ENCODE results near the gene CLEC10A. TPM values are rescaled to one million over a fixed set of nuclear protein-coding genes. Genes with fewer than 3 reads are reported as not detected.

Gene CLEC10A
- total RNA-seq, 1 experiment from 2014 or later = not detected

GRCh38 chr17:7119314-7119713 is 39.3 kb upstream of the CLEC10A start:
- ChIA-PET CTCF (no interaction called here), POLR2A (no interaction called here)
- Histone ChIP-seq H3K27ac (ENCODE audit: low read length) (no peak overlapping the region), H3K36me3 (ENCODE audit: control insufficient read depth, insufficient read depth, low read length) (no peaks in the 10 kb centered on the region), H3K4me3 (ENCODE audit: low read depth in 2 of 2, low read length in 2 of 2) (no peak overlapping the region), H3K27me3 (ENCODE audit: control insufficient read depth, insufficient read depth, low read length) (no peaks in the 10 kb centered on the region), H3K4me1 (ENCODE audit: control insufficient read depth, insufficient read depth, low read length) (no peaks in the 10 kb centered on the region), H3K9me3 (ENCODE audit: control insufficient read depth, insufficient read depth, low read depth, low read length) (no peaks in the 10 kb centered on the region)
- ATAC-seq (no peak), DNase-seq (ENCODE audit: low read depth, low spot score) (no peak)
- intact Hi-C loops (cut with micrococcal nuclease; ENCODE audit: unreplicated experiment) = no loop called here
- BruUV-seq (replicated peaks) = no TSS peak
- in situ Hi-C loops (cut with HindIII; ENCODE audit: low pct_unique_long_range_greater_than_20kb, low sequenced_read_pairs) = no loop called here
- TF ChIP-seq SIN3A (IDR thresholded peaks at IDR 0.05; ENCODE audit: borderline replicate concordance, insufficient read depth, low read depth, low read length) = no peak
- no peak for TF ChIP-seq REST (IDR thresholded peaks at IDR 0.05; ENCODE audit: insufficient read depth in 1 of 2, low read depth in 2 of 2, low read length in 1 of 2)
- TF ChIP-seq CTCF (IDR thresholded peaks at IDR 0.05) = no peak
- no peak for TF ChIP-seq POLR2AphosphoS5 (IDR thresholded peaks at IDR 0.05; ENCODE audit: low read depth, low read length)
- no peak for TF ChIP-seq TCF7L2 (IDR thresholded peaks at IDR 0.05; ENCODE audit: low read depth, low read length)

GRCh38 chr17:7114875-7115614 is 35.0 kb upstream of the CLEC10A start:
- no peak for ATAC-seq
- CTCF ChIA-PET = no interaction called here
- Histone ChIP-seq H3K4me3 (ENCODE audit: low read depth in 2 of 2, low read length in 2 of 2) (no peak overlapping the region), H3K9me3 (ENCODE audit: control insufficient read depth, insufficient read depth, low read depth, low read length) (no peaks in the 10 kb centered on the region), H3K4me1 (ENCODE audit: control insufficient read depth, insufficient read depth, low read length) (no peaks in the 10 kb centered on the region), H3K27me3 (ENCODE audit: control insufficient read depth, insufficient read depth, low read length) (no peaks in the 10 kb centered on the region), H3K27ac (ENCODE audit: low read length) (no peak overlapping the region), H3K36me3 (ENCODE audit: control insufficient read depth, insufficient read depth, low read length) (no peaks in the 10 kb centered on the region)
- in situ Hi-C loops (cut with HindIII; ENCODE audit: low pct_unique_long_range_greater_than_20kb, low sequenced_read_pairs) = no loop called here
- DNase-seq (ENCODE audit: low read depth, low spot score) = no peak
- no peak for TF ChIP-seq CTCF (IDR thresholded peaks at IDR 0.05)
- no peak for TF ChIP-seq SIN3A (IDR thresholded peaks at IDR 0.05; ENCODE audit: borderline replicate concordance, insufficient read depth, low read depth, low read length)
- TF ChIP-seq REST (IDR thresholded peaks at IDR 0.05; ENCODE audit: insufficient read depth in 1 of 2, low read depth in 2 of 2, low read length in 1 of 2) = no peak
- no peak for TF ChIP-seq POLR2AphosphoS5 (IDR thresholded peaks at IDR 0.05; ENCODE audit: low read depth, low read length)
- no peak for TF ChIP-seq TCF7L2 (IDR thresholded peaks at IDR 0.05; ENCODE audit: low read depth, low read length)
- BruUV-seq (replicated peaks) = no TSS peak
- POLR2A ChIA-PET = no interaction called here
- intact Hi-C loops (cut with micrococcal nuclease; ENCODE audit: unreplicated experiment) = no loop called here
